Astrocyte of the cerebellum (primary cell): ENCODE results near the gene ASIC1.

Source experiments
- DNase-seq: peaks from one replicate; pipeline ENCODE4 v3.0.0-alpha.2; 2011; ENCODE audit warnings: low read depth
- H3K4me3 ChIP-seq: 2 replicates; pipeline ENCODE4 v1.5.1; 2011; ENCODE audit warnings: mild to moderate bottlenecking, low read depth, low read length, moderate library complexity
- CTCF ChIP-seq: IDR thresholded peaks from 2 replicates; pipeline ENCODE4 v1.5.1; 2012; ENCODE audit warnings: low read length, low read depth, moderate library complexity, mild to moderate bottlenecking; ENCODE audit errors: missing control alignments
- in situ Hi-C: cut with HindIII; loops from 2 replicates; pipeline ENCODE4 v1.10.0; 2017; ENCODE audit warnings: low sequenced_read_pairs

ASIC1 gene

GRCh38 chr12:50085615-50086072 lies 28.2 kb downstream of the ASIC1 start:
- in situ Hi-C loops: no loop called here
- no peak for DNase-seq
- no peak for TF ChIP-seq CTCF
- peak overlapping the region; percentile 55 for H3K4me3 ChIP-seq

GRCh38 chr12:50086148-50086547 lies 28.8 kb downstream of the ASIC1 start:
- H3K4me3 ChIP-seq: peak overlapping the region; percentile 55
- no peak for DNase-seq
- no peak for TF ChIP-seq CTCF
- in situ Hi-C loops: no loop called here

GRCh38 chr12:50087151-50087550 lies 29.8 kb downstream of the ASIC1 start:
- in situ Hi-C loops: no loop called here
- no peak for DNase-seq
- no peak overlapping the region for H3K4me3 ChIP-seq
- no peak for TF ChIP-seq CTCF

GRCh38 chr12:50087995-50088394 lies 30.6 kb downstream of the ASIC1 start:
- TF ChIP-seq CTCF: no peak
- in situ Hi-C loops: no loop called here
- DNase-seq: no peak
- no peak overlapping the region for H3K4me3 ChIP-seq

- in situ Hi-C loops: no loop called here
- no peak overlapping the region for H3K4me3 ChIP-seq
- DNase-seq: no peak
- peak; percentile 88 for TF ChIP-seq CTCF
Observed at GRCh38 chr12:50088577-50089335, 31.4 kb downstream of the ASIC1 start.

GRCh38 chr12:50089730-50090129 lies 32.3 kb downstream of the ASIC1 start:
- H3K4me3 ChIP-seq: no peak overlapping the region
- in situ Hi-C loops: no loop called here
- DNase-seq: no peak
- no peak for TF ChIP-seq CTCF
